NCI-H82 (cell line): ENCODE results near the gene GRM5.
"Not testable (repeated sequence)": the region's sequence is repeated elsewhere in the genome, so short reads cannot be mapped to it uniquely, and the experiment has no call there.

Experiments used
- DNase-seq: peaks from one replicate; lab custom pipeline; 2025; lab: John Stamatoyannopoulos, UW

GRM5 gene

DNA sequence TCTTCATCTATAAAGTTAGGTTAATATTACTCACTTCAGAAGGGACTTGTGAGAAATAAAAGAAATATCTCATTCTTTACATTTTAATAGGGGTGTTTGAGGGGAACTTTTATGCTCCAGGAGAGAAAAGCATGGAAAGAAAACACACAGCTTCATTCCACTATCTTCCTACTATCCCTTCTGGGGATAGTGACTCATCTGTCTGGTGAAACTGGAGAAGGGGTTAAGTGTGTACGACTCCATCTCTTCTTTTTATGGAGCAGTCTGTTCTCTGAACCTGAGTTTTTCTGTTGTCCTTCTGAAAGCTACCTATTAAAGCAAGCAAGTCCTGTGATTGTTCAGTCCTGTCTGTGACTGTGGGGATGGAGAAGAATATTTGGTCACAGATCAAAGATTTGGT, 227.6 kb downstream of the GRM5 start:
- not testable (repeated sequence) for DNase-seq

DNA sequence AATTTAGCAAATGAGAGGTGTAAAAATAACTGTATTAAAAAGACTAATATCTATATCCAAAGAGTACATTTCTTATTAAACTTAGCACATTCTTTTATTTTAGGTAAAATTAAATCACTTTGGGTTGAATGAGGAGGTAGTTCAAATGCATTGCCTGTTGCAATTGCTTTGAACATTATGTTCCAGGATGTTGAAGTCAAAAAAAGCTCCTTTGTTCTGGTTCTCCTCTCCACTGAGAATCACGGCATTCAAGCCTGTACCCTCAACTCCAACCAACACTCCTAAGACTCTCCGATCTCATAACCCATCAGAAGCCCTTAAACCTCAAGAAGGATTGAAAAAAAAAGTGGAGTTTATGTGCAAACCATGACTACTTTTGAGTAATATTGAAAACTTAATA, 230.1 kb downstream of the GRM5 start:
- not testable (repeated sequence) for DNase-seq

DNA sequence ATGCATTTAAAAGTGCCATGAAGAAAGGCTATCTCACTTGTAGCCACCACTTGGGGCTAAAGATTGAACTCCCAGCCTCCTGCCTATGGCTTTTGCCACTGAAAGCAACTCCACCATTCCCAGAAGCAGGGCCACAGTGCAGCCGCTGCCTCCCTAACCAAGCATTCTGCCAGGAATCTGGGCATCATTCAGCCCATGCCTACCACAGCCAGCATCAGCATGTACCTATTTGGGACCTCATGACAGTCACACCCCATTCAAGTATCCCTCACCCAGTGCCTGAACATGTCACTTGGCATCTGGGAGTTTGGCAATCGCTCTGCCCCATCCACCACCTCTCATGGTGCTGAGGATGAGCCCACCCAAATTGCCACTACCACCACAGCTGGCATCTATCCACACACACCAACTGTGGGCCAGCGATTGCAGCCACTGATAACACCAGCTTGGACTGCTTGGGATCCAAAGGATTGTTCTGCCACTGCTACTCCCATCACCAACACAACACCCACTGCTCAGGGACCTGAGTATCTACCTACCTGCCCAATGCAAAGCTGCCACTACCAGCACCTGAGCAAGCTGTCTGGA, 234.4 kb downstream of the GRM5 start:
- no peak for DNase-seq

DNA sequence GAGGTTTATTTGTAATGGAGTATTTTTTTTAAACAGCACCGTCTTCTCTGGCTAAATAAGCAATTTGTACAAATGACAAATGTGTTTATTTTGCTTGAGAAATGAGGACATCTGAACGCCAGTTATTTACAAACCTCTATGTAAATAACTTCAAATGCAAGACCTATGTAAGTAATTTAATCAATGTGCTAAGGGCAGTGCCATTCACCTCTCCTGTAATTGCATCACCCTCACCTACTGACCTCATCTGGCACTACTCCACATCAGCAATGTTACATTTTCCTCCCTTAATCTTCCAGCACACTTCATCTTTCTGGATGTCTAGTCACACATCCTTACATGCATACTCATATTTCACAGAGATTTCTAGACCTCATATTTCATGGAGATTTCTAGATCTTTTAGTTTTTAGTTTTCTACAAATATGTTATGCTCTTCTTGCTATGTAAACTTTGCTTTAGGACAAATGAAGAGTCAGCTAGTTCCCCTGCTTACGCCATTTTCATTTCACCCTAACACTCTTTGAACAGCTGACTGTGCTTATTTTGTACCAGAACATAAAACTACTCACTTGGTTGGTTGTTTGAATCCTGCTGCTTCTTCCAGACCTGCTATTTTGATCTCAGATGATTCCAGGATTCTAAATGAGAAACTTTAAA, 238.6 kb downstream of the GRM5 start:
- no peak for DNase-seq

DNA sequence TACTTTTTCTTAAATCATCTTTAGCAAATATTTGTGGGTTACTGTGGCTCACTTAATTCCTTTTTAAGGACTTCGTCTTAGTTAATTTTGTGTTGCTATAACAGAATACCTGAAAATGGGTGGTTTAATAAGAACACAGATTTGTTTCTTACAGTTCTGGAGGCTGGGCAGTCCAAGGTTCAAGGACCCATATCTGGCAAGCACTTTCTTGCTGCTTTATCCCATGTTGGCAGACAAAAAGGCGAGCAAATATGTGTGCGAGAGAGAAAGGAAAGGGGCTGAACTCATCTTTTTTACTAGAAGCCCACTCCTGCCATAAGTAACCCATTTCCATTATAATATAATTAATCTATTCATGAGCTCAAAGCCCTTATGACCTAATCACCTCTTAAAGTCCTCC, 246.2 kb downstream of the GRM5 start:
- DNase-seq: no peak

DNA sequence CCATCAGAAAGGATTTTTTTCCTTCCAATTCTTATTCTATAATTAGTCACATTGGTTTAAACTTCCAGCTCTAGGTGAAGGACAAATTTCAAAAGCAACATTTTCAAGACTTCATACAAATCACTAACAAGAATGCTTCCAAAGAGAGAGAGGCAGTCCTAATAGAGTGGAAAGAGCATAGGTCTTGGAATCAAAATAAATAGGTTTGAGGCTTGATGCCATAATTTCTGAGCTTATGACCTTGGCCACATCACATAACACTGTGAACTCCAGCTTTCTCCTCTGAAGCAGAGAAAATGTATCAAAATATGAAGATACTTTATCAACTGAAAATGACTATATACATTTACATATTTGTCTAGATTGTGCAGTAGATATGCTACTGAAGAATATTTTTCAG, 246.8 kb downstream of the GRM5 start:
- DNase-seq: no peak

DNA sequence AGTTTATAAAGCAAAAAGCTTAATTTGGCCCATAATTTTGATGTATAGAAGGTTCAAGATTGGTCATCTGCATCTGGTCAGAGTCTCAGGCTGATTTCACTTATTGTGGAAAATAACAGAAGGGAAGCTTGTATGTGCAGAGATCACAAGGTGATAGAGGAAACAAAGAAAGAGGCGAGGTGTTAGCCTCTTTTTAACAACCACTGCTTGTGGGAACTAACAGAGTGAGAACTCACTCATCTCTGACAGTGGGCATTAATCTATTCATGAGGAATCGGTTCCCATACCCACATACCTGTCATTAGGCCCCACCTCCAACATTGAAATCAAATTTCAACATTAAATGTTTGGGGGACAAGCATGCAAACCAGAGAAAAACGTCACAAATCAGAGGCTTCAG, 250.3 kb downstream of the GRM5 start:
- DNase-seq: no peak

DNA sequence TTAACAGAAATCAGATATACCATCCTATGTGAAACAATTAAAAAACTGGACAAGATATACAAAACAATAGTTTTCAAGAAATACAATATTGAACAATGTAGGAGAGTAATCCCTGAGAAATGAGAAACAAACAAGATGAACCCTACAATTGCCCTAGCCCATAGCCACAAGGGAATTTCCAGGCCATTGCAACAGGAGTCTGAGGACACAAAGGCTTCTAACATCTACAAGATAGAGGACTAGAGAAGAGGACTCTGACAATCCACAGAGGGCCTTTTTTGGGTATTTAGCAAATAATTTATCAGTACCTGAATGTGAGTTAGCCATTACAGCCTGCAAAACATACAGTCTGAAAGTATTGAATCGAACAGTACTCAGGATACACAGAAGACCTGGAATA, 251.7 kb downstream of the GRM5 start:
- no peak for DNase-seq

DNA sequence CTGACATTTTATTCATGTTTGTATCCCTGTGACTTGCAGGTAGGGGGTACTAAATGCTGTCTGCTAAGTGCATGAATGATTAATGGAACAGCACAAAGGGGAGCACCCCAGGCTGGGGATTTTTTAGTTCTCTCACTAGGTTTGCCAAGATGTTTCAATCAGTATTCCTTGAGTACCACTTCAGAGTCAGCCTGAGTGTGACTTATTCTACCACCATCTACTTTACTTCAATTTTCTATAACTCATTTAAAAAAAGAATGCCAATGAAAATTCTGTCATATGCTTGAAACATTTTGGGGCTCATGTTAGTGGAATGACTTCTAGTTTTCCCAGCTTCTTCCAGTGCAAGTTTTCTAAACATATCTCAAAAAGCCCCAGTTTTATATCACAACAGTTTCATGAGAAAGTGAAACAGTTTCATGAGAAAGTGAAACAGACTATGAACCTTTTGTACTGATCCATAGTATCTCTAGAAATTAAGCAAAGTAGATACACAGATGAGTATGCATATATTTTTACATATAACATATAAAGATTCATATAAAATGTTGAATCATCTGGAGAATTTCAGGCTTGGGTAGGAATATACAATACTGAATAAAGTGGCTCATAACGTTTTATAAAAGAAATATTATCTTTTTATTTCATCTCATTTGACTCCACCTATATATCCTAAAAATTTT, 252.4 kb downstream of the GRM5 start:
- DNase-seq: no peak

DNA sequence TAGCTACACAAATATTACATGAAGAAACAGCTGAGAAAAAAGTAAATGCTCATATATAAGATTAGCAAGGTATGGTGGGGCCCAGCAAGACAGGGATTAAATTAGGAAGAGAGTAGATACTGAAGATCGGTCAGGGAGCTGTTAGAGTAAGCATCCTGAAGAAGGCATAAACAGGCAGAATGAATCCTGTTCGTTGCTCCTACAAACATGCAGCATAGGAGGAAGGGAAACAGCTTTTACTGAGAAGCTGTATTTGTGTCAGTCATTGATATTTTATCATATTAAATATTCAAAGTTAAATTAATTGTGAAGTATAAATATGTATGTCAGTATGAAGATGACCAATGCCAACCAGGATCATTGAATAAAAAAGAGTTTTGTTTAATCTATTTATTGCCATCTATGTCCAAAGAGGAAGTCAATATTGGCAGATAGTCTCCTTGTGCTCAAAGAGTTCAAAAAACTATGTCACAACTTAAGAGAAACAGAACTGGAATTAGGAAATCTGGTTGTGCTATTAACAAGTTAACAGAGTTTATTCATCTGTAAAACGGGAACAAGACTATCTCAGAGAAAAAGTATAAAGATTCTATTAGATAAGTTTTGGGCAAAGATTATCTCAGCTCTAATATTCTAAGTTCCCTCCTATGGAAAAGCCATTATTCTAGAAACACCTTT, 255.2 kb downstream of the GRM5 start:
- DNase-seq: no peak

DNA sequence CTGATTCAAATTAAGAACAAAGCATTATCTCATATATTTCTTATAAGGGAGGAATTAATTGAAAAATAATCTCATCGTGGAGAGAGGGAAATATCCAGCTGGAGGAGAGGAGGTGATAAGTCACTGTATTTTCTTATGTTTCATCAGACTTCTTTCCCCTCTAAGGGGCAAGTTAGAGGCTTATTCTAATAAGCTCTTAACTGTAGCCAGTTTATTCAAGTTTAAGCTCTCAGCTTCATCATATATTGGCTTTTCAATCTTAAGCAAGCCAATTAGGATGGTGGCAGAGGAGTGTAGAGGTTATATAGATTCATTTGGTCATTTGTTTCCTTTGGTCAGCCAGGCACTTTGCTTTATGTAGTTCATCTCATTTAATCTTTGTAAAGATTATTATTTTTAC, 256.7 kb downstream of the GRM5 start:
- peak; percentile 69 for DNase-seq

DNA sequence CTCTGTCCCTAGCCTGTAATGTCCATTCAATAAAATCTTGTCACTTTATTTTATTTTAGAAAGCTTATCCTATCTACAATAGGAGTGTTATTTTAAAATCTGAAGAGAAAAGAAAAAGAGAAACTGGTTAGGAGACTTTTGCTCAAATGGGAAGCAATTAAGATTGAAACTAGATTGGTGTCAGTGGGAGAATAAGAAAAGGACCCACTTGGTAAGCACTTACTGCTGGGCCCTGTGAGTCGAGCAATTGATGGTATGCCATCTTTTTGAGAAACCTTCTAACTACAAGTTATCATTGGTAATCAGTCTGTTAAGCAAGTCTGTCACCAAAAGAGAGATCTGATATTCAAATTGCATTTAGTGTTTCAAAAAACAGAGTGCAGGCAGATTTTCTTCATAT, 258.4 kb downstream of the GRM5 start:
- no peak for DNase-seq

DNA sequence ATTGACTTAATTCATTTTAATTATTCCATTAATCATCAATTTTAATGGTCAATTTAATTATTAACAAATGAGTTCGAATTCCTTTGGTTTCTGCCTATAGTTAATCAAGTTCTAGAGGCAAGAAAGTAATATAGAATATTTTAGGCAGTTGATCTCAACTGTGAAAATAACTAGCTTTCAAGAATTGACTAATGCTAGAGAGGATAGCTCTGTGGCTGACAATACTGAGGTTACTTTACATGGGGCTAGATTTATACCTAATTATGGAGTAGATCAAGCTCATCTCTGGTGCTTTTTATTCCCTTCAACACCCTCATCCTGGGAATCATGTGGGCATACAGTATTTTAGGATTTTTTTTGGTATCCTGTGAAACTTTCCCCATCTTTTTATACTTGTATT, 259.4 kb downstream of the GRM5 start:
- DNase-seq: no peak

DNA sequence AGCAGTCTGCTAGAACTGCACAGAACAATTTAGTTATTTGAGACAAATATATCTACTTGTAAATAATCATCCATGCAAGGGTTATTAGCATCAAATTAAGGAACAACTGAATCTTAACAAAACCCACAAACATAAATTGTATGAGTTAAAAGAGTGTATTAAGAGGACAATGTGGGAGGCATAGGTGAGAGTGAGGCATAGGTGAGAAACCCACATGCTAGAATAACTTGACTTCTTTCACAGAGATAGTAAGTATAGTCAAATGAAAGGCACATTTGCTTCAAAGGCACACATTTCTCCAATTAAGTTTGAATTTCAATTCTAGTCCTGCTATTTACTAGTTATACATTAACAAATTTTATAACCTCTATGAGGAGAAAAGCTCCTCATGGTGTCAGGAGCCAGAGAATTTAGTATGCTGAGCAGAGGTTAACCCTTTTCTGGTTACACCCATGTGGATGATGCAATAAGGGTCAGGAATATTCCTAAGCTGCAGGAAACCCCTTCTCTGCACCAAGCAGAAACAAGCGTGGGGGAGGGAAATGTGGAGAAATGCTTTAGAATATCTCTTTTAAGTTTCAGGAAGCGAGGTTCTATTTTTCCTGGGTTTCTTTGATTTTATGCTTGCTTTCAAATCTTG, 264.2 kb downstream of the GRM5 start:
- no peak for DNase-seq

DNA sequence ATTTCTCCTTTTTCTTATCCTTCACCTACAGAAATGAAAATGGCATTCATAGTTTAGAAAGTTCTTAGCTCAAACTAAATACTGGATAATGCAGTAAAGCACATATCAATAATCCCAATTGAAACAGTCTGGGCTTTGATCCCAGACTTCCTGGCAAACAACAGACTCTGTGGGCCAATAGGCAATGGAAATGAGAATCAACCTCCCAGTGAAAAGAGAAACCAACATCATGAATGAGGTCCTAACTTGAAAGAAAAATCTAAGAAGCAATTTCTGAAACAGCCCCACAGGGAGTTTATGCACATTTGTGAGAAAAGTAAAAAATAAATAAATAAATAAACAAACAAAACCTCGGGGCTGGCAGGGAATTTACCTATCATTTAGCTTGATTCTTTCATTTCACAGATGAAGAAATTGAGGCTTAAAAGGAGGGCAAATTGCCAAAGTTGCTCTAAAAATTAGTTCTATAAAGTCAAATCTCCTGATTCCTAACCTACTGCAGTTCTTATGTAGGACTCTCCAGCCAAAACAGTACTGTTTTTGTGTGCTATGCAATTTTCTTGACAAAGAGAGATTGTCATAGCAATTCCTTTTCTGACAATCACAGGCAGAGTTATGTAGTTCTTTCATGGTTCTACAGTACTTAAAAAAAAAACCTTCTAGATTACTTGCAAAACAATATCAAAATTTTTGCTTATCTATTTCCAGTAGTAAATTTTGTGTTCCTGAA, 265.8 kb downstream of the GRM5 start:
- DNase-seq: no peak

DNA sequence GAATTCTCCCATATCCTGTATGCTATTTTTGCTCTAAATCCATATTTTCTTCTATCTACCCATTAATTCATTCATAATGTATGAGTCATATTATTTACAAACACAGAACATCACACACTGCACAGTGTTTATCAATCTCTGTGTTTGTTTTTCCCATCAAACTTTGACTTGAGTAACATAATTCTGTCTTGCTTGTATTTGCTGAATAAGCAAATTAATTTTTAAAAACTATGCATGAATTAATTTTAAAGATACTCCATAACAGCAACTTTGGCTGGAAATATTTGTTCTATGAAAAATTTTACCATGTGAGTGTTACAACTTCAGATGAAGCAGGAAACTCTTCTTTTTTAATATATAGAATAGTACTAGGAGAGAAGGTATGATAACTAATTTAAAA, 275.6 kb downstream of the GRM5 start:
- no peak for DNase-seq

DNA sequence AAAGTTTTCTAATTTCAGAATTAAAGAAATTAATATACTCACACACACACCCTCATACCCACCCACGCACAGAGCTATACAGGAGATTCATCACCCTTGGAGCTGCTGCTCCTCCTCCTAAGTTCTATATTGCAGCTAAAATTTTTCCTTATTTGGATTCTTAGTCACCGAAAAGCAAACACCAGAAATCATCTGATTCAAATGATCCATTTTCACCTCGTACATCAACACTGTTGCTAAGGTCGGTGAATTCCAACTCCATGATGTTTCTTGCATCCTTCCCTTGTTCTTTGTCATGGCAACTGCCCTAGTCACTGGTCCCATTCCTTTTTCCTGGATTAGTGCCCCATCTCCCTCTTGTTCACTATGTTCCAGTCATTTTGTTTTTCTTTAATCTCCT, 286.2 kb downstream of the GRM5 start:
- no peak for DNase-seq

DNA sequence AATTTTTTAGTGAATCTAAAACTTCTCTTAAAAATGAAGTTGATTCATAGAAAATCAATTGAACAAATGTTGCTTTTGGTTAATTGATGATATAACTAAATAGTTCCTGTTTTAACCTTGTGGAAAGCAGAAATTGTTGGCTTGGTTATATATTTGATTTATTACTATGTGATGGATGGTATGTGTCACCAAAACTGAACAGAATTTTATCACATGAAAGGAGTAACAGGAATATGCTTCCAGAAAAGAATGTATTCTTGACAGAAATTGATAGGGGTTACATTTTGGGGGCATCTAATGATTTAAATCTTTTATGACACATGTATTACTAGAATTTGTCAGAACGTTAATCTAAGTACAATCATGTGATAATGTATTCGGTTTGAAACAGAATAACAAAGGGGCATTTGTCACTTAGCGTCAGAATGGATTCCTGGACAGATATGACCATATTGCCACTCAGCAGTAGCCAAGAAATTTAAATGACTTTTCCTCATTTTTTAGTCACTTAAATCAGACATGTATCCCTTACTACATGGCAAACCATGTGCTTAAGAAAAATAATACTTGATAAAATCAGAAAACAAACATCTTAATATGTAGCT, 295.2 kb downstream of the GRM5 start:
- no peak for DNase-seq

DNA sequence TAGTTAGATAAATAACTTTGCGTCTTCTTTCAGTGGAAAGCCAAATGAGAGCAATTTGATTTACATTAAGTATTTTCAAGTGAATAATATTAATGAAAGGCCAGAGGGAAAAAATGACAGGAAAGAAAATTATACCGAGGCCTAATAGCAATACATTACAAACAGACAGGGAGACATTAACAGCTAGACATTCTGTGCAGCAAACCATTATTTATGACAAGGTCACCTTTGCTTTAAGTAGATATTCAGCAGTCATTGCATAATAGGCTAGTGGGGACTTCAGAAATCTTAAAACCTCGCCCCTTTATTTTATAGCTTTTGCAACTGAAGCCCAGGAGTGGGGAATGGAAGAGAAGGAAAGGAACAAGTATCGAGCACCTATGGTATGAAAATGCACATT, 321.6 kb downstream of the GRM5 start:
- no peak for DNase-seq

DNA sequence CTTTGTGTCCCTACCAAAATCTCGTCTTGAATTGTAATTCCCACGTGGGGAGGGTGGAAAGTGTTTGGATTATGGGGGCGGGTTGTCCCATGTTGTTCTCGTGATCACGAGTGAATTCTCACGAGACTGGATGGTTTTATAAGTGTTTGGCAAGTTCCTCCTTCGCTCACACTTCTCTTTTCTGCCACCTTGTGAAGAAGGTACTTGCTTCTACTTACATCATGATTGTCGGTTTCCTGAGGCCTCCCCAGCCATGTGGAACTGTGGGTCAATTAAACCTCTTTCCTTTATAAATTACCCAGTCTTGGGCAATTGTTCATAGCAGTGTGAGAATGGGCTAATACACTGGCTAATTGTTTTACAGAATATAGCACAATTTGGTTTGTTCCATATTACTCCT, 326.3 kb downstream of the GRM5 start:
- DNase-seq: no peak

DNA sequence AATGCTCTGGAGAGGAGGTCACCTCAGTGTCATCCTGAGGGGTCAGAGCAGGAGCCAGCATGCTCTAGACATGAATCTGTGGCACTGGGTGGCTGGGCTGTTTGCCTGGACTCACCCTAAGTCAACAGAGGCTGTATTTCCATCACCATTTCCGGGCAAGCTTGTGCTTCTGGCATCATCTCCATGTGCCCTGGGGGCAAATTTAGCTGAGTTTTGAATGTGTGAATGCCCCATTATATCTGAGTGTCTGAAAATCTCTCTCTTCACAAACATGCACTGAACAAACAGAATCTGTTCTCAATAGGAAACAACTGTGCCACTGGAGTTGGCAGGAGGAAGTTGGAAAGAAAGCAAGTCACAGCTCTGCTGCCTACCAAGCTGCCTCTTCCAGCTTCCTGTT, 356.2 kb downstream of the GRM5 start:
- no peak for DNase-seq

DNA sequence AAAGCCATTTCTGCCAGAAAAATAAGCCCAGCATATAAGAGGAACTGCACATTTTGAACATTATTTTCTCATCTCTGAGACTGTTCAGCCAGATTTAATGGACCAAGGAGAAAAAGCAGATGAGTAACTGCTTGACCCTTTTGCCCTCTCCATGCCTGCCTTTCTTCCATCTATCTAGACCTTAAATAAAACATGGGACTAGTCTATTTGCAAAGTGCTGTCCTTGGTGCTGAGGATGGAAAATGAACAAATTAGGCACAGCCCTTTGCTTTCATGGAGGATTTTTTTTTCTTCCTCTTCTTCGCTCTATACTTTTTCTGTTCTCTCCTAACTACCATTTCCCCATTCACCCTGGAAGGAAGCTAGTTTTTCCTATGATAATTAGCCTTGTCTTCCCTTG, 361.3 kb downstream of the GRM5 start:
- DNase-seq: no peak
